Keratinocyte (primary cell): ENCODE data around the gene FAM90A26.
"Not testable (repeated sequence)": the region's sequence is repeated elsewhere in the genome, so short reads cannot be mapped to it uniquely, and the experiment has no call there.

ENCODE experiments used
- EZH2 ChIP-seq: IDR thresholded peaks from one replicate; pipeline ENCODE4 v1.6.1; 2012; ENCODE audit warnings: inconsistent platforms, mild to moderate bottlenecking, low read length, moderate library complexity
- TF ChIP-seq, protein P1 (sequence below), 3 experiments: IDR thresholded peaks in 1 of 3; conservative IDR thresholded peaks in 1 of 3; optimal IDR thresholded peaks in 1 of 3; 2 replicates in 2 of 3; 3 replicates in 1 of 3; pipeline versions ENCODE3 to v1.5.1; 2011; ENCODE audit warnings: low read length in 3 of 3, mild to moderate bottlenecking in 3 of 3, moderate library complexity in 2 of 3, control low read depth in 1 of 3, inconsistent platforms in 1 of 3; ENCODE audit not compliant: insufficient read depth in 2 of 3; ENCODE audit errors: extremely low read depth in 1 of 3

GRCh38 chr4:9122711-9123110 is 47.5 kb upstream of the FAM90A26 start:
- TF ChIP-seq, protein P1, sequence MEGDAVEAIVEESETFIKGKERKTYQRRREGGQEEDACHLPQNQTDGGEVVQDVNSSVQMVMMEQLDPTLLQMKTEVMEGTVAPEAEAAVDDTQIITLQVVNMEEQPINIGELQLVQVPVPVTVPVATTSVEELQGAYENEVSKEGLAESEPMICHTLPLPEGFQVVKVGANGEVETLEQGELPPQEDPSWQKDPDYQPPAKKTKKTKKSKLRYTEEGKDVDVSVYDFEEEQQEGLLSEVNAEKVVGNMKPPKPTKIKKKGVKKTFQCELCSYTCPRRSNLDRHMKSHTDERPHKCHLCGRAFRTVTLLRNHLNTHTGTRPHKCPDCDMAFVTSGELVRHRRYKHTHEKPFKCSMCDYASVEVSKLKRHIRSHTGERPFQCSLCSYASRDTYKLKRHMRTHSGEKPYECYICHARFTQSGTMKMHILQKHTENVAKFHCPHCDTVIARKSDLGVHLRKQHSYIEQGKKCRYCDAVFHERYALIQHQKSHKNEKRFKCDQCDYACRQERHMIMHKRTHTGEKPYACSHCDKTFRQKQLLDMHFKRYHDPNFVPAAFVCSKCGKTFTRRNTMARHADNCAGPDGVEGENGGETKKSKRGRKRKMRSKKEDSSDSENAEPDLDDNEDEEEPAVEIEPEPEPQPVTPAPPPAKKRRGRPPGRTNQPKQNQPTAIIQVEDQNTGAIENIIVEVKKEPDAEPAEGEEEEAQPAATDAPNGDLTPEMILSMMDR (optimal IDR thresholded peaks at IDR 0.05 in 1 of 3, IDR thresholded peaks at IDR 0.05 in 1 of 3, conservative IDR thresholded peaks at IDR 0.05 in 1 of 3; ENCODE audit: extremely low read depth in 1 of 3, insufficient read depth in 2 of 3, low read length in 3 of 3) = not testable (repeated sequence)
- not testable (repeated sequence) for TF ChIP-seq EZH2
